Esophagus squamous epithelium (tissue), 4 donors: ENCODE results near the gene ANTKMT.

Experiments used
- CTCF ChIP-seq, 6 experiments: fragments of 450-650 bp in 4 of 6; fragments of 200-600 bp in 2 of 6; sonication (generic) in 2 of 6; IDR thresholded peaks; one replicate each; pipeline ENCODE4 v1.5.1; 2016 to 2019; ENCODE audit warnings: antibody characterized with exemption in 6 of 6, mild to moderate bottlenecking in 4 of 6, moderate library complexity in 4 of 6
- POLR2A ChIP-seq, 4 donors: fragments of 450-650 bp; IDR thresholded peaks; one replicate each; pipeline ENCODE4 v1.6.1; 2017; ENCODE audit warnings: antibody characterized with exemption in 4 of 4, mild to moderate bottlenecking in 4 of 4, moderate library complexity in 3 of 4

GRCh38 chr16:763369-764183 is 42.6 kb downstream of the ANTKMT start:
- no peak for TF ChIP-seq CTCF (IDR thresholded peaks at IDR 0.05)
- no peak for TF ChIP-seq POLR2A (IDR thresholded peaks at IDR 0.05)
